Stomach smooth muscle (tissue), 2 donors: ENCODE data around the gene ATMIN.

Experiments used
- H3K27ac ChIP-seq: one replicate; pipeline ENCODE4 v1.7.0; 2013; ENCODE audit warnings: mild to moderate bottlenecking, low read length, inconsistent platforms
- H3K27me3 ChIP-seq, 2 donors: one replicate each; pipeline ENCODE4 v1.7.0; 2013; ENCODE audit warnings: low read length in 2 of 2; ENCODE audit not compliant: insufficient read depth in 2 of 2, control insufficient read depth in 1 of 2
- H3K36me3 ChIP-seq, 2 donors: one replicate each; pipeline ENCODE4 v1.7.0; 2013; ENCODE audit warnings: low read length in 2 of 2; ENCODE audit not compliant: control insufficient read depth in 2 of 2, insufficient read depth in 2 of 2
- H3K4me1 ChIP-seq: one replicate; pipeline ENCODE4 v1.7.0; 2013; ENCODE audit warnings: low read length; ENCODE audit not compliant: control insufficient read depth, insufficient read depth
- H3K4me3 ChIP-seq, 2 donors: one replicate each; pipeline ENCODE4 v1.7.0; 2013; ENCODE audit warnings: low read length in 2 of 2
- H3K9ac ChIP-seq, 2 donors: one replicate each; pipeline ENCODE4 v1.7.0; 2013; ENCODE audit warnings: low read length in 2 of 2, mild to moderate bottlenecking in 1 of 2
- H3K9me3 ChIP-seq, 2 donors: one replicate each; pipeline ENCODE4 v1.7.0; 2013; ENCODE audit warnings: low read length in 2 of 2; ENCODE audit not compliant: control insufficient read depth in 2 of 2
- donor health status: healthy.
- donor health status: Pancreatic carcinoma.

The ATMIN gene

GRCh38 chr16:81095953-81096714 lies 60.5 kb downstream of the ATMIN start, which contains the start of gene GCSH:
Gene GCSH, minus strand, starts transcription at chr16:81096395. Its CDS starts 117 bp downstream, at chr16:81096278.
- Histone ChIP-seq H3K4me3 (peak within 1 kb of the TSS; percentile 57 to 83), H3K9ac (peak within 1 kb of the TSS; percentile 36 to 51), H3K36me3 (no peaks in the 10 kb centered on the region), H3K27ac (peak within 1 kb of the TSS; percentile 58), H3K27me3 (no peaks in the 10 kb centered on the region), H3K4me1 (peaks cover 5% of the 10 kb centered on the region), H3K9me3 (no peaks in the 10 kb centered on the region)

- Histone ChIP-seq H3K27me3 (no peaks in the 10 kb centered on the region), H3K9ac (no peak overlapping the region), H3K4me3 (peak overlapping the region; percentile 44 to 69), H3K36me3 (no peaks in the 10 kb centered on the region), H3K4me1 (peaks cover 5% of the 10 kb centered on the region), H3K9me3 (no peaks in the 10 kb centered on the region), H3K27ac (peak overlapping the region; percentile 49)
These were observed 61.1 kb downstream of the ATMIN start for GRCh38 chr16:81096715-81097208.
